Loucy (cell line): ENCODE data around the gene SPAG9.

ENCODE experiments used
- H2AFZ ChIP-seq: fragments of 200-600 bp; sonication (generic); 2 replicates; pipeline ENCODE4 v1.6.0; 2016; ENCODE audit warnings: antibody characterized with exemption, mild to moderate bottlenecking, low read length, moderate library complexity
- H3F3A ChIP-seq: fragments of 200-600 bp; 2 replicates; pipeline ENCODE4 v1.6.0; 2016; ENCODE audit warnings: antibody characterized with exemption, low read depth, mild to moderate bottlenecking
- H3K27me3 ChIP-seq: fragments of 200-600 bp; sonication (generic); 2 replicates; pipeline ENCODE4 v1.6.1; 2014; ENCODE audit warnings: low read length, mild to moderate bottlenecking; ENCODE audit not compliant: insufficient read depth, poor library complexity, severe bottlenecking
- H3K36me3 ChIP-seq: fragments of 200-600 bp; sonication (generic); 2 replicates; pipeline ENCODE4 v1.6.1; 2016; ENCODE audit warnings: low read length; ENCODE audit not compliant: insufficient read depth
- H3K4me1 ChIP-seq: fragments of 200-600 bp; sonication (generic); 2 replicates; pipeline ENCODE4 v1.5.1; 2014; ENCODE audit warnings: low read length, mild to moderate bottlenecking; ENCODE audit not compliant: insufficient read depth, poor library complexity, severe bottlenecking
- H3K4me2 ChIP-seq: fragments of 200-600 bp; sonication (generic); 2 replicates; pipeline ENCODE4 v1.6.0; 2014; ENCODE audit warnings: antibody characterized with exemption, low read length, low read depth, mild to moderate bottlenecking; ENCODE audit not compliant: poor library complexity, severe bottlenecking
- H3K4me3 ChIP-seq: fragments of 200-600 bp; sonication (generic); 2 replicates; pipeline ENCODE4 v1.5.1; 2014; ENCODE audit warnings: low read length, mild to moderate bottlenecking, mixed read lengths; ENCODE audit not compliant: poor library complexity, severe bottlenecking
- H3K79me2 ChIP-seq: fragments of 200-600 bp; sonication (generic); 2 replicates; pipeline ENCODE4 v1.6.1; 2014; ENCODE audit warnings: low read length; ENCODE audit not compliant: insufficient read depth
- H3K9ac ChIP-seq: fragments of 200-600 bp; sonication (generic); 2 replicates; pipeline ENCODE4 v1.6.0; 2014; ENCODE audit warnings: mild to moderate bottlenecking, low read depth, low read length, moderate library complexity; ENCODE audit not compliant: poor library complexity, severe bottlenecking
- H3K9me2 ChIP-seq: fragments of 200-600 bp; sonication (generic); replicated peaks from 2 replicates; pipeline ENCODE4 v1.6.1; 2016; ENCODE audit warnings: low read depth, low read length, mixed read lengths
- H3K9me3 ChIP-seq: fragments of 200-600 bp; sonication (generic); 2 replicates; pipeline ENCODE4 v1.6.1; 2014; ENCODE audit warnings: mild to moderate bottlenecking, antibody characterized with exemption, low read length, low read depth; ENCODE audit not compliant: insufficient read depth
- H4K20me1 ChIP-seq: fragments of 200-600 bp; sonication (generic); 2 replicates; pipeline ENCODE4 v1.6.0; 2014; ENCODE audit warnings: antibody characterized with exemption, low read length, mild to moderate bottlenecking; ENCODE audit not compliant: insufficient read depth, poor library complexity, severe bottlenecking
- CTCF ChIP-seq: fragments of 200-600 bp; sonication (generic); conservative IDR thresholded peaks from 2 replicates; pipeline ENCODE4 v1.5.1; 2014; ENCODE audit warnings: mild to moderate bottlenecking, antibody characterized with exemption, low read length
- EZH2phosphoT487 ChIP-seq: fragments of 200-600 bp; IDR thresholded peaks from 2 replicates; pipeline ENCODE4 v1.6.1; 2018; ENCODE audit warnings: antibody characterized with exemption, mild to moderate bottlenecking, moderate library complexity, borderline replicate concordance

Gene SPAG9

GRCh38 chr17:50959341-50959740 is 161.3 kb downstream of the SPAG9 start:
- no peaks in the 10 kb centered on the region for H3K79me2 ChIP-seq
- H3K9ac ChIP-seq = no peak overlapping the region
- H3F3A ChIP-seq = no peaks in the 10 kb centered on the region
- TF ChIP-seq CTCF (no peak), EZH2phosphoT487 (no peak)
- H3K4me1 ChIP-seq = no peaks in the 10 kb centered on the region
- H2AFZ ChIP-seq = no peak overlapping the region
- H3K4me3 ChIP-seq = no peak overlapping the region
- no peaks in the 10 kb centered on the region for H4K20me1 ChIP-seq
- H3K27me3 ChIP-seq = no peaks in the 10 kb centered on the region
- no peaks in the 10 kb centered on the region for H3K9me3 ChIP-seq
- no peak overlapping the region for H3K4me2 ChIP-seq
- H3K36me3 ChIP-seq = peaks cover 5% of the 10 kb centered on the region; the same call in 1 of the 2 replicates
- H3K9me2 ChIP-seq = no peaks in the 10 kb centered on the region

GRCh38 chr17:50957600-50958575 is 162.8 kb downstream of the SPAG9 start:
- Histone ChIP-seq H3K9me3 (no peaks in the 10 kb centered on the region), H4K20me1 (no peaks in the 10 kb centered on the region), H3K79me2 (no peaks in the 10 kb centered on the region), H3F3A (no peaks in the 10 kb centered on the region), H3K36me3 (no peaks in the 10 kb centered on the region), H3K4me2 (no peak overlapping the region), H3K4me1 (no peaks in the 10 kb centered on the region), H2AFZ (no peak overlapping the region), H3K4me3 (no peak overlapping the region), H3K9me2 (no peaks in the 10 kb centered on the region), H3K9ac (no peak overlapping the region), H3K27me3 (no peaks in the 10 kb centered on the region)
- no peak for TF ChIP-seq EZH2phosphoT487
- no peak for TF ChIP-seq CTCF

GRCh38 chr17:50956750-50957523 is 163.7 kb downstream of the SPAG9 start:
- H2AFZ ChIP-seq = no peak overlapping the region
- TF ChIP-seq EZH2phosphoT487 (no peak), CTCF (peak; percentile 81)
- H3K27me3 ChIP-seq = no peaks in the 10 kb centered on the region
- no peak overlapping the region for H3K4me2 ChIP-seq
- H3K36me3 ChIP-seq = no peaks in the 10 kb centered on the region
- no peaks in the 10 kb centered on the region for H3K9me3 ChIP-seq
- H3K4me1 ChIP-seq = no peaks in the 10 kb centered on the region
- no peak overlapping the region for H3K4me3 ChIP-seq
- no peak overlapping the region for H3K9ac ChIP-seq
- H4K20me1 ChIP-seq = no peaks in the 10 kb centered on the region
- H3K79me2 ChIP-seq = no peaks in the 10 kb centered on the region
- H3F3A ChIP-seq = no peaks in the 10 kb centered on the region
- no peaks in the 10 kb centered on the region for H3K9me2 ChIP-seq
